Memory B cell (primary cell): Measurements from ENCODE around the gene POT1.

Experiments used
- ATAC-seq: fragments of 150-1000 bp; cut with Tn5 transposase; 2 replicates; pipeline ENCODE4 v1.10.0; 2021; ENCODE audit warnings: low read depth, mild to moderate bottlenecking, moderate library complexity
- DNase-seq, 2 donors: peaks; one replicate each; pipeline ENCODE4 v3.0.0; 2022; ENCODE audit warnings: low spot score in 2 of 2
- H3K27ac Mint-ChIP-seq: one replicate; pipeline ENCODE4 v1.8.0; 2022; ENCODE audit warnings: mild to moderate bottlenecking, moderate library complexity, mixed read lengths
- H3K27me3 Mint-ChIP-seq: one replicate; pipeline ENCODE4 v1.8.0; 2022; ENCODE audit warnings: mixed read lengths
- H3K36me3 Mint-ChIP-seq: one replicate; pipeline ENCODE4 v1.8.0; 2022; ENCODE audit warnings: mild to moderate bottlenecking, mixed read lengths
- H3K4me1 Mint-ChIP-seq: one replicate; pipeline ENCODE4 v1.8.0; 2022; ENCODE audit warnings: mixed read lengths
- H3K4me3 Mint-ChIP-seq: one replicate; pipeline ENCODE4 v1.8.0; 2022; ENCODE audit warnings: mild to moderate bottlenecking, moderate library complexity, mixed read lengths
- H3K9me3 Mint-ChIP-seq: one replicate; pipeline ENCODE4 v1.8.0; 2022; ENCODE audit warnings: mixed read lengths

POT1 gene

GRCh38 chr7:124812764-124813163, 116.9 kb downstream of the POT1 start:
- Mint-ChIP-seq H3K4me3 (no peak overlapping the region), H3K9me3 (peaks cover 3% of the 10 kb centered on the region), H3K36me3 (no peaks in the 10 kb centered on the region), H3K27ac (no peak overlapping the region), H3K27me3 (no peaks in the 10 kb centered on the region), H3K4me1 (no peaks in the 10 kb centered on the region)
- no peak for DNase-seq
- ATAC-seq = no peak

- no peaks in the 10 kb centered on the region for H3K36me3 Mint-ChIP-seq
- no peak overlapping the region for H3K4me3 Mint-ChIP-seq
- DNase-seq = no peak
- H3K27ac Mint-ChIP-seq = no peak overlapping the region
- no peaks in the 10 kb centered on the region for H3K9me3 Mint-ChIP-seq
- ATAC-seq = no peak
- H3K27me3 Mint-ChIP-seq = no peaks in the 10 kb centered on the region
- H3K4me1 Mint-ChIP-seq = no peaks in the 10 kb centered on the region
Observed at GRCh38 chr7:124811341-124811740, 118.3 kb downstream of the POT1 start.

- no peak for ATAC-seq
- no peaks in the 10 kb centered on the region for H3K27me3 Mint-ChIP-seq
Observed at GRCh38 chr7:124810605-124811004, 119.0 kb downstream of the POT1 start.

GRCh38 chr7:124808206-124808605, 121.4 kb downstream of the POT1 start:
- no peak for DNase-seq
- H3K4me1 Mint-ChIP-seq = no peaks in the 10 kb centered on the region
- H3K27me3 Mint-ChIP-seq = no peaks in the 10 kb centered on the region

More at GRCh38 chr7:124810605-124811004, 119.0 kb downstream of the POT1 start:
- Mint-ChIP-seq H3K9me3 (no peaks in the 10 kb centered on the region), H3K4me3 (no peak overlapping the region), H3K4me1 (no peaks in the 10 kb centered on the region), H3K36me3 (no peaks in the 10 kb centered on the region), H3K27ac (no peak overlapping the region)
- DNase-seq = no peak

GRCh38 chr7:124801330-124801895, 128.2 kb downstream of the POT1 start:
- peaks cover 7% of the 10 kb centered on the region for H3K27me3 Mint-ChIP-seq
- H3K9me3 Mint-ChIP-seq = peaks cover under 1% of the 10 kb centered on the region
- peaks cover 1% of the 10 kb centered on the region for H3K36me3 Mint-ChIP-seq
- no peak overlapping the region for H3K4me3 Mint-ChIP-seq
- H3K27ac Mint-ChIP-seq = no peak overlapping the region
- ATAC-seq (no peak), DNase-seq (no peak)
- H3K4me1 Mint-ChIP-seq = no peaks in the 10 kb centered on the region

More at GRCh38 chr7:124808206-124808605, 121.4 kb downstream of the POT1 start:
- Mint-ChIP-seq H3K4me3 (no peak overlapping the region), H3K36me3 (no peaks in the 10 kb centered on the region), H3K9me3 (no peaks in the 10 kb centered on the region), H3K27ac (no peak overlapping the region)
- no peak for ATAC-seq

GRCh38 chr7:124800386-124800785, 129.2 kb downstream of the POT1 start:
- no peaks in the 10 kb centered on the region for H3K4me1 Mint-ChIP-seq
- H3K4me3 Mint-ChIP-seq = no peak overlapping the region
- H3K27me3 Mint-ChIP-seq = peaks cover 7% of the 10 kb centered on the region
- H3K36me3 Mint-ChIP-seq = peaks cover 1% of the 10 kb centered on the region
- DNase-seq (no peak), ATAC-seq (no peak)
- H3K27ac Mint-ChIP-seq = no peak overlapping the region
- H3K9me3 Mint-ChIP-seq = peaks cover 7% of the 10 kb centered on the region

- Mint-ChIP-seq H3K4me3 (no peak overlapping the region), H3K27ac (no peak overlapping the region), H3K4me1 (no peaks in the 10 kb centered on the region), H3K9me3 (peaks cover 7% of the 10 kb centered on the region), H3K27me3 (peaks cover 7% of the 10 kb centered on the region), H3K36me3 (peaks cover 1% of the 10 kb centered on the region)
- DNase-seq (no peak), ATAC-seq (no peak)
Observed at GRCh38 chr7:124799448-124799847, 130.2 kb downstream of the POT1 start.

GRCh38 chr7:124796771-124797170, 132.9 kb downstream of the POT1 start:
- no peak overlapping the region for H3K27ac Mint-ChIP-seq
- peaks cover 12% of the 10 kb centered on the region for H3K27me3 Mint-ChIP-seq
- ATAC-seq = no peak
- peaks cover 1% of the 10 kb centered on the region for H3K36me3 Mint-ChIP-seq
- DNase-seq = no peak
- H3K4me1 Mint-ChIP-seq = no peaks in the 10 kb centered on the region
- peaks cover 7% of the 10 kb centered on the region for H3K9me3 Mint-ChIP-seq
- no peak overlapping the region for H3K4me3 Mint-ChIP-seq

GRCh38 chr7:124792696-124793095, 136.9 kb downstream of the POT1 start:
- peaks cover 12% of the 10 kb centered on the region for H3K27me3 Mint-ChIP-seq
- H3K36me3 Mint-ChIP-seq = no peaks in the 10 kb centered on the region
- H3K9me3 Mint-ChIP-seq = peaks cover 7% of the 10 kb centered on the region
- DNase-seq (no peak), ATAC-seq (no peak)
- H3K4me1 Mint-ChIP-seq = no peaks in the 10 kb centered on the region
- H3K27ac Mint-ChIP-seq = no peak overlapping the region
- no peak overlapping the region for H3K4me3 Mint-ChIP-seq

GRCh38 chr7:124792002-124792401, 137.6 kb downstream of the POT1 start:
- H3K27ac Mint-ChIP-seq = no peak overlapping the region
- peaks cover 15% of the 10 kb centered on the region for H3K27me3 Mint-ChIP-seq
- no peak for DNase-seq
- H3K4me1 Mint-ChIP-seq = no peaks in the 10 kb centered on the region
- H3K4me3 Mint-ChIP-seq = no peak overlapping the region
- peaks cover 7% of the 10 kb centered on the region for H3K9me3 Mint-ChIP-seq
- ATAC-seq = no peak
- H3K36me3 Mint-ChIP-seq = no peaks in the 10 kb centered on the region

GRCh38 chr7:124791426-124791825, 138.2 kb downstream of the POT1 start:
- no peak overlapping the region for H3K27ac Mint-ChIP-seq
- no peaks in the 10 kb centered on the region for H3K36me3 Mint-ChIP-seq
- no peak overlapping the region for H3K4me3 Mint-ChIP-seq

GRCh38 chr7:124790645-124791044, 139.0 kb downstream of the POT1 start:
- no peak overlapping the region for H3K27ac Mint-ChIP-seq
- H3K4me3 Mint-ChIP-seq = no peak overlapping the region
- no peaks in the 10 kb centered on the region for H3K36me3 Mint-ChIP-seq
- DNase-seq (no peak), ATAC-seq (no peak)
- peaks cover 15% of the 10 kb centered on the region for H3K27me3 Mint-ChIP-seq
- H3K9me3 Mint-ChIP-seq = peaks cover under 1% of the 10 kb centered on the region
- no peaks in the 10 kb centered on the region for H3K4me1 Mint-ChIP-seq

More at GRCh38 chr7:124791426-124791825, 138.2 kb downstream of the POT1 start:
- DNase-seq = no peak
- peaks cover 15% of the 10 kb centered on the region for H3K27me3 Mint-ChIP-seq
- H3K4me1 Mint-ChIP-seq = no peaks in the 10 kb centered on the region
- ATAC-seq = no peak
- H3K9me3 Mint-ChIP-seq = peaks cover 7% of the 10 kb centered on the region

GRCh38 chr7:124785994-124786393, 143.6 kb downstream of the POT1 start:
- no peaks in the 10 kb centered on the region for H3K9me3 Mint-ChIP-seq
- ATAC-seq = no peak
- peaks cover 6% of the 10 kb centered on the region for H3K27me3 Mint-ChIP-seq
- no peak overlapping the region for H3K27ac Mint-ChIP-seq
- no peak for DNase-seq
- H3K4me3 Mint-ChIP-seq = no peak overlapping the region
- H3K4me1 Mint-ChIP-seq = no peaks in the 10 kb centered on the region
- H3K36me3 Mint-ChIP-seq = no peaks in the 10 kb centered on the region

GRCh38 chr7:124784879-124785818, 144.5 kb downstream of the POT1 start:
- H3K36me3 Mint-ChIP-seq = no peaks in the 10 kb centered on the region
- H3K4me3 Mint-ChIP-seq = no peak overlapping the region
- no peak for DNase-seq
- no peaks in the 10 kb centered on the region for H3K4me1 Mint-ChIP-seq
- no peak overlapping the region for H3K27ac Mint-ChIP-seq
- peaks cover 5% of the 10 kb centered on the region for H3K27me3 Mint-ChIP-seq
- ATAC-seq = no peak
- no peaks in the 10 kb centered on the region for H3K9me3 Mint-ChIP-seq
